Mesothelial cell of epicardium (in vitro differentiated cells): Measurements from ENCODE around the gene CCDC3. TPM values are rescaled to one million over a fixed set of nuclear protein-coding genes. Genes with fewer than 3 reads are reported as not detected.
"Not testable (repeated sequence)": the region's sequence is repeated elsewhere in the genome, so short reads cannot be mapped to it uniquely, and the experiment has no call there.

ENCODE experiments used
- DNase-seq, 2 experiments: peaks; one replicate each; pipeline ENCODE4 v3.0.0; 2021; ENCODE audit warnings: low spot score in 2 of 2; ENCODE audit not compliant: unreplicated experiment in 2 of 2
- H3K27ac Mint-ChIP-seq: 2 replicates; pipeline ENCODE4 v1.8.0; 2021; ENCODE audit warnings: mixed read lengths
- H3K27me3 Mint-ChIP-seq: 2 replicates; pipeline ENCODE4 v1.8.0; 2021; ENCODE audit warnings: low read depth, mixed read lengths
- H3K36me3 Mint-ChIP-seq: 2 replicates; pipeline ENCODE4 v1.8.0; 2021; ENCODE audit warnings: mixed read lengths
- H3K4me1 Mint-ChIP-seq: 2 replicates; pipeline ENCODE4 v1.8.0; 2021; ENCODE audit warnings: mixed read lengths
- H3K4me3 Mint-ChIP-seq: 2 replicates; pipeline ENCODE4 v1.8.0; 2021; ENCODE audit warnings: mild to moderate bottlenecking, moderate library complexity, mixed read lengths
- H3K9me3 Mint-ChIP-seq: 2 replicates; pipeline ENCODE4 v1.8.0; 2021; ENCODE audit warnings: mixed read lengths
- CTCF ChIP-seq: fragments of 200-600 bp; sonication (generic); IDR thresholded peaks from one replicate; pipeline ENCODE4 v1.5.0; 2021; ENCODE audit warnings: antibody characterized with exemption; ENCODE audit not compliant: unreplicated experiment
- total RNA-seq: library from RNA; stranded (reverse); gene quantifications from 3 replicates; pipeline ENCODE4 v1.2.1, GENCODE V29; 2021

Gene CCDC3
- total RNA-seq, 1 donor from 2014 or later, result 5.7 TPM

DNA sequence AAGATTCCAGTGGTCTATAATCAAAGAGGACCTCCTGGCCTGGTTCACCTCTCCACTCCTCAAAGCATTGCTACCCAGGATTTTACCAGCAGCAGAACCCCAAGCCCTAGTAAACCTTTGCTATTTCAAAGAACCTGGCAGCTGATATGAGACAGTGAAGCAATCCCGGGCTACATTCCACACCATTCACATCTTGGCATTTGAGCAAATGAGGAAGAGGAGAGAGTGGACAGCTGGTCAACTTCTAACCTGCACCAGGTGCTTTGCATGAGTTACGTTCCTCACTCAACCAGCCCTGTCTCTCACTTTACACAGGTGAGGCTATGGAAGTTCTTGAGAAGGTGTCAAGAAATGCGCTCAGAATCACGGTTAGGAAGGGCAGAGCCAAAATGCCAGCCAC, 1.1 kb downstream of the CCDC3 start:
- no peak for TF ChIP-seq CTCF
- no peak overlapping the region for H3K27ac Mint-ChIP-seq
- peaks cover 15% of the 10 kb centered on the region for H3K4me1 Mint-ChIP-seq
- H3K36me3 Mint-ChIP-seq, result peaks cover 2% of the 10 kb centered on the region
- DNase-seq, result no peak
- no peaks in the 10 kb centered on the region for H3K9me3 Mint-ChIP-seq
- peaks cover 66% of the 10 kb centered on the region for H3K27me3 Mint-ChIP-seq
- H3K4me3 Mint-ChIP-seq, result peak overlapping the region; percentile 74

- peaks cover 2% of the 10 kb centered on the region for H3K36me3 Mint-ChIP-seq
- no peak for TF ChIP-seq CTCF
- H3K4me1 Mint-ChIP-seq, result peaks cover 16% of the 10 kb centered on the region
- peaks cover 60% of the 10 kb centered on the region for H3K27me3 Mint-ChIP-seq
- H3K9me3 Mint-ChIP-seq, result no peaks in the 10 kb centered on the region
- H3K27ac Mint-ChIP-seq, result no peak overlapping the region
- no peak overlapping the region for H3K4me3 Mint-ChIP-seq
- DNase-seq, result no peak
Measured at GRCh38 chr10:12999849-13000248, 1.7 kb downstream of the CCDC3 start.

- no peak for TF ChIP-seq CTCF
- no peak overlapping the region for H3K4me3 Mint-ChIP-seq
- H3K36me3 Mint-ChIP-seq, result peaks cover 3% of the 10 kb centered on the region
- peaks cover 8% of the 10 kb centered on the region for H3K4me1 Mint-ChIP-seq
- DNase-seq, result no peak
- no peaks in the 10 kb centered on the region for H3K9me3 Mint-ChIP-seq
- peaks cover 28% of the 10 kb centered on the region for H3K27me3 Mint-ChIP-seq
- H3K27ac Mint-ChIP-seq, result no peak overlapping the region
Measured at GRCh38 chr10:12995425-12995861, 6.1 kb downstream of the CCDC3 start.

DNA sequence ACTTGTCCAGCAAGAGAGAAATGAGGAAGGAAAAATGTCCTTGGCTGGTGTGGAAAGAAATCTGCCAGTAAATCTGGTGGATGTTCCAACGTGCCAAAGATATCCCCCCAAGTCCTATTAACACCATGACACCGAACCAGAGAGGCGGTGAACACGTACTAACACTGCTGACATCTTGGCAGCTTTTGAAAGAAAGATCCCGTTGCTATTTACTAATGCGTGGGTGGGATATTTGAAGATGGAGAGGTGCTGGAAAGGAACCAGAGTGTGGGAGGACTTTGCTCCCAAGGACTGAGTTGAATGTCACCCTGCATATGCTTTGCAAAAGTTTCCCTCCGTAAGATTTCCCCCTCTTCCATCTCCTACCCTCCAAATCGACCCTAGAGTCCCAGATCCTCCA, 7.9 kb downstream of the CCDC3 start:
- no peak for TF ChIP-seq CTCF
- no peak for DNase-seq
- Mint-ChIP-seq H3K4me3 (no peak overlapping the region), H3K4me1 (peaks cover 5% of the 10 kb centered on the region), H3K36me3 (peaks cover 3% of the 10 kb centered on the region), H3K9me3 (no peaks in the 10 kb centered on the region), H3K27me3 (peaks cover 13% of the 10 kb centered on the region), H3K27ac (no peak overlapping the region)

GRCh38 chr10:12985347-12985746, 16.2 kb downstream of the CCDC3 start:
- H3K27me3 Mint-ChIP-seq, result no peaks in the 10 kb centered on the region
- H3K9me3 Mint-ChIP-seq, result peaks cover 16% of the 10 kb centered on the region
- no peak for DNase-seq
- peaks cover 5% of the 10 kb centered on the region for H3K4me1 Mint-ChIP-seq
- no peak for TF ChIP-seq CTCF
- H3K36me3 Mint-ChIP-seq, result peaks cover 4% of the 10 kb centered on the region
- no peak overlapping the region for H3K4me3 Mint-ChIP-seq
- no peak overlapping the region for H3K27ac Mint-ChIP-seq

GRCh38 chr10:12984165-12984747, 17.3 kb downstream of the CCDC3 start:
- Mint-ChIP-seq H3K9me3 (peaks cover 16% of the 10 kb centered on the region), H3K36me3 (peaks cover 4% of the 10 kb centered on the region), H3K27me3 (no peaks in the 10 kb centered on the region), H3K4me1 (peaks cover 14% of the 10 kb centered on the region), H3K4me3 (no peak overlapping the region), H3K27ac (no peak overlapping the region)
- no peak for TF ChIP-seq CTCF
- no peak for DNase-seq

DNA sequence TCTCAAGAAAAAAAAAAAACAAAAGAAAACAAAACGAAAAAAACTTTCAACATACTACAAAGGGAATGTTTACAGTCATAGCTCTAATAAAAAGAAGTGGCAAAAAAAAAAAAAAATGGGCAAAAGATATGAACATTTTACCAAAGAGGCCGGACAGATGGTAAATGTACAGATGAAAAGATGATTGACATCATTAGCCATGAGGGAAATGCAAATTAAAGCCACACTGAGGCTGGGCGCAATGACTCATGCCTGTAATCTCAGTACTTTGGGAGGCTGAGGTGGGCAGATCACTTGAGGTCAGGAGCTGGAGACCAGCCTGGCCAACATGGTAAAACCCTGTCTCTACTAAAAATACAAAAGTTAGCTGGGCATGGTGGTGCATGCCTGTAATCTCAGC, 17.9 kb downstream of the CCDC3 start:
- peaks cover 21% of the 10 kb centered on the region for H3K4me1 Mint-ChIP-seq
- not testable (repeated sequence) for H3K27me3 Mint-ChIP-seq, DNase-seq, H3K4me3 Mint-ChIP-seq, H3K36me3 Mint-ChIP-seq, H3K27ac Mint-ChIP-seq
- H3K9me3 Mint-ChIP-seq, result peaks cover 16% of the 10 kb centered on the region
